Transverse colon (tissue), 4 donors: Measurements from ENCODE around the gene PRDM8. TPM values are rescaled to one million over a fixed set of nuclear protein-coding genes. Genes with fewer than 3 reads are reported as not detected.

Source experiments
- DNase-seq: peaks from one replicate; pipeline ENCODE4 v3.0.0-alpha.2; 2019
- H3K27ac ChIP-seq, 4 donors: fragments of 200-600 bp; sonication (generic); 2 replicates each; pipeline ENCODE4 v1.5.1; 2016 to 2018; ENCODE audit warnings: inconsistent platforms in 4 of 4
- H3K27me3 ChIP-seq: fragments of 200-600 bp; sonication (generic); 2 replicates; pipeline ENCODE4 v1.5.1; 2017; ENCODE audit warnings: inconsistent platforms
- H3K36me3 ChIP-seq, 4 donors: fragments of 200-600 bp; sonication (generic); 2 replicates each; pipeline ENCODE4 v1.5.1; 2017 to 2019; ENCODE audit warnings: inconsistent platforms in 4 of 4
- H3K4me1 ChIP-seq, 4 donors: fragments of 200-600 bp; sonication (generic); 2 replicates each; pipeline ENCODE4 v1.5.1; 2017 to 2020; ENCODE audit warnings: inconsistent platforms in 4 of 4
- H3K4me3 ChIP-seq, 4 donors: fragments of 200-600 bp; sonication (generic); 1 replicate in 1 of 4; 2 replicates in 3 of 4; pipeline versions ENCODE4 v1.5.1 to v1.6.1; 2017 to 2019; ENCODE audit warnings: inconsistent platforms in 4 of 4
- H3K9me3 ChIP-seq, 2 donors: fragments of 200-600 bp; sonication (generic); 2 replicates each; pipeline ENCODE4 v1.5.1; 2017 to 2019; ENCODE audit warnings: inconsistent platforms in 2 of 2
- EP300 ChIP-seq: sonication (generic); formaldehyde crosslinking; IDR thresholded peaks from one replicate; pipeline ENCODE4 v1.6.1; 2017; ENCODE audit warnings: antibody characterized with exemption, low read depth
- POLR2A ChIP-seq: fragments of 450-650 bp; IDR thresholded peaks from one replicate; pipeline ENCODE4 v1.6.1; 2016; ENCODE audit warnings: antibody characterized with exemption, mild to moderate bottlenecking, moderate library complexity
- POLR2AphosphoS5 ChIP-seq, 3 donors: sonication (generic); formaldehyde crosslinking; IDR thresholded peaks; one replicate each; pipeline ENCODE4 v1.6.1; 2016; ENCODE audit warnings: antibody characterized with exemption in 3 of 3
- WGBS, 2 donors: methylation state at CpG; one replicate each; pipeline ENCODE4 v1.1.5; 2018; ENCODE audit warnings: low coverage in 1 of 2; 5-methylcytosine and 5-hydroxymethylcytosine counted together
- in situ Hi-C, 4 donors: fragments of 200-750 bp; cut with MboI; loops; one replicate each; pipeline versions ENCODE4 v1.15.0 to v1.15.1; 2017; ENCODE audit warnings: low sequenced_read_pairs in 3 of 4, low pct_ligation_motif_present in 1 of 4, low pct_unique_long_range_greater_than_20kb in 1 of 4
- intact Hi-C: fragments of 100-400 bp; cut with DNase I; formaldehyde crosslinking; loops from one replicate; pipeline ENCODE4 v1.15.1; 2023; ENCODE audit warnings: low total_unique reads
- total RNA-seq, 4 donors: library from RNA; depleted of rRNA; stranded (reverse); fragments of >200 nt; gene quantifications; one replicate each; pipeline ENCODE4 v1.1.0, GENCODE V29; 2016
- TF ChIP-seq, protein P1 (sequence below), 5 experiments: fragments of 200-600 bp in 3 of 5; fragments of 450-650 bp in 2 of 5; sonication (generic) in 3 of 5; IDR thresholded peaks; 1 replicate in 2 of 5; 2 replicates in 3 of 5; pipeline ENCODE4 v1.5.1; 2016 to 2017; ENCODE audit warnings: antibody characterized with exemption in 5 of 5, inconsistent platforms in 3 of 5, mild to moderate bottlenecking in 2 of 5, moderate library complexity in 1 of 5

PRDM8 gene
- total RNA-seq, 4 donors from 2014 or later = 0.20 to 5.2 (median 3.2) TPM

DNA sequence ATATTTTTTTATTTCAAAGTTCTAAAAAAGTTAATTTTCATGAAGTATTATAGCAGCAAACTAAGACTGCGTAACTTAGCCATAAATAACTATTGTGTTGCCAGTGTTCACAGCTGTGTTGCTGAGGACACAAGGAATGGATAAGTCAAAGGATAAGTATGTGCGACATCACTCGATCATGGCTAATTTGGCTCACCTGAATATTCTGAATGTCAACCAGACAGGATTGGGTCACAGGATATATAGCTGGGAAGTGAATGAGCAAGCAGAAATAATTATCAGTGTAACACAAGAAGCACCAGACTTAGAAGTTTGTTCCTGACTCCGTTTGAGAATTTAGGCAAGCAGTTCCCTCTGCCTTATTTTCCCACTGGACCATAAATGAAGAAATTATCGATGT lies 33.9 kb downstream of the PRDM8 start:
- WGBS, 2 donors = 88% methylated on average over 5 of the region's 5 CpGs
- DNase-seq = no peak
- intact Hi-C loops = no loop called here
- TF ChIP-seq POLR2AphosphoS5 (IDR thresholded peaks at IDR 0.05) = no peak
- TF ChIP-seq EP300 = no peak
- no peak for TF ChIP-seq POLR2A
- TF ChIP-seq, protein P1, sequence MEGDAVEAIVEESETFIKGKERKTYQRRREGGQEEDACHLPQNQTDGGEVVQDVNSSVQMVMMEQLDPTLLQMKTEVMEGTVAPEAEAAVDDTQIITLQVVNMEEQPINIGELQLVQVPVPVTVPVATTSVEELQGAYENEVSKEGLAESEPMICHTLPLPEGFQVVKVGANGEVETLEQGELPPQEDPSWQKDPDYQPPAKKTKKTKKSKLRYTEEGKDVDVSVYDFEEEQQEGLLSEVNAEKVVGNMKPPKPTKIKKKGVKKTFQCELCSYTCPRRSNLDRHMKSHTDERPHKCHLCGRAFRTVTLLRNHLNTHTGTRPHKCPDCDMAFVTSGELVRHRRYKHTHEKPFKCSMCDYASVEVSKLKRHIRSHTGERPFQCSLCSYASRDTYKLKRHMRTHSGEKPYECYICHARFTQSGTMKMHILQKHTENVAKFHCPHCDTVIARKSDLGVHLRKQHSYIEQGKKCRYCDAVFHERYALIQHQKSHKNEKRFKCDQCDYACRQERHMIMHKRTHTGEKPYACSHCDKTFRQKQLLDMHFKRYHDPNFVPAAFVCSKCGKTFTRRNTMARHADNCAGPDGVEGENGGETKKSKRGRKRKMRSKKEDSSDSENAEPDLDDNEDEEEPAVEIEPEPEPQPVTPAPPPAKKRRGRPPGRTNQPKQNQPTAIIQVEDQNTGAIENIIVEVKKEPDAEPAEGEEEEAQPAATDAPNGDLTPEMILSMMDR (IDR thresholded peaks at IDR 0.05) = no peak
- in situ Hi-C loops = no loop called here
- Histone ChIP-seq H3K9me3 (no peaks in the 10 kb centered on the region), H3K27ac (no peak overlapping the region), H3K36me3 (no peaks in the 10 kb centered on the region), H3K4me3 (no peak overlapping the region), H3K4me1 (no peaks in the 10 kb centered on the region), H3K27me3 (peaks cover 16% of the 10 kb centered on the region)

DNA sequence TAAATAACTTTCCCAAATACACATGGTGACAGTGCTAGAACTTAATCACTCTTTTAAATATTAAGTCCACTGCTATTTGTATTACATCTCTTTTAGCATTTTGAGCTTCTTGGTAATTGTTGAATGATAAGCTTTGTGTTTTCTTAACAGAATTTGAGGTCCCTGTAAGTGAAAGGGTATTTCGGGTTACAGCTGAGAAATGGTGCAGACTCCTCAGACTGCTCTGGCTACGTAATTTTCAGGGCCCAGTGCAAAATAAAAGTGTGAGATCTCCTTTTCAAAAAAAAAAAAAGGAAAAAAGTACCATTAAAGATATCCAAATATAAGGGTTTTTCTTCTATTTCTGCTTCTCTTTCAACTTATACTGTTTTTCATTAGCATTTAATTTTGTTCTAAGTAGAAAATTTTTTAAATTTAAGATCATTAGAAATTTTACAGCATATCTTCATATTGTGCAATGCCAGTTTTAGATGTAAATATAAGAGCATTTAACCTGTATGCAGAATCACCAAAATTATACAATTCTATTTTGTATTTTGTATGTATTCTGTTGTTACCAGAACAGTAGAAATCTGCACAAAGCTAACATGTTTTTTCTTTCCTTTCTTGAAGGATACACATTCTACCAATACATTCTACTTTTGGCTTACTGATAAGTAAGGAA lies 35.5 kb downstream of the PRDM8 start:
- Histone ChIP-seq H3K36me3 (no peaks in the 10 kb centered on the region), H3K27me3 (peaks cover 20% of the 10 kb centered on the region), H3K27ac (no peak overlapping the region), H3K4me3 (no peak overlapping the region), H3K4me1 (no peaks in the 10 kb centered on the region), H3K9me3 (no peaks in the 10 kb centered on the region)
- TF ChIP-seq POLR2A (no peak), POLR2AphosphoS5 (IDR thresholded peaks at IDR 0.05) (no peak)
- 83 to 84% methylated on average over 2 of the region's 2 CpGs for WGBS, 2 donors
- in situ Hi-C loops = no loop called here
- no peak for DNase-seq
- intact Hi-C loops = no loop called here

DNA sequence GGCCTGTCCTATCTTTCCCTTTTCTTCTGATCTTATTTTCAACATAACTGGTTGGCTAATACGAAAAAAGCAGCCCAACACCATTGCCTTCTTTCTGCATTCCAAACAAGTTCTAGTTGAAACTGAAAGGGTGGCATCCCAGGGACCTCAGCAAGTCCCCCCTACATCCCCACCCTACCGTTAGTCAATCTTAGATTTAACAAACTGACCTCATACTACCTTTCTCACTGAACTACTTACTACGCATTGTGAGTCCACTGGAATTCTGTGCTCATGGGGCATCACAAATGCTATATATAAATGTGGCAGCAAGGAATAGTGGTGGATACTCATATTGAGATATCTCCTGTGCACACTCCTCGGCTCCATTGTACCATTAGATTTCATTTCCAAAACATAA lies 36.1 kb downstream of the PRDM8 start:
- no peak for TF ChIP-seq POLR2AphosphoS5 (IDR thresholded peaks at IDR 0.05)
- TF ChIP-seq, protein P1 (IDR thresholded peaks at IDR 0.05) = no peak
- no peaks in the 10 kb centered on the region for H3K4me1 ChIP-seq
- no peaks in the 10 kb centered on the region for H3K36me3 ChIP-seq
- in situ Hi-C loops = no loop called here
- no peak overlapping the region for H3K4me3 ChIP-seq
- intact Hi-C loops = no loop called here
- no peaks in the 10 kb centered on the region for H3K9me3 ChIP-seq
- WGBS, 2 donors = 86 to 90% methylated on average over 2 to 4 of the region's 4 CpGs
- H3K27ac ChIP-seq = no peak overlapping the region
- H3K27me3 ChIP-seq = peaks cover 16% of the 10 kb centered on the region
- no peak for DNase-seq

DNA sequence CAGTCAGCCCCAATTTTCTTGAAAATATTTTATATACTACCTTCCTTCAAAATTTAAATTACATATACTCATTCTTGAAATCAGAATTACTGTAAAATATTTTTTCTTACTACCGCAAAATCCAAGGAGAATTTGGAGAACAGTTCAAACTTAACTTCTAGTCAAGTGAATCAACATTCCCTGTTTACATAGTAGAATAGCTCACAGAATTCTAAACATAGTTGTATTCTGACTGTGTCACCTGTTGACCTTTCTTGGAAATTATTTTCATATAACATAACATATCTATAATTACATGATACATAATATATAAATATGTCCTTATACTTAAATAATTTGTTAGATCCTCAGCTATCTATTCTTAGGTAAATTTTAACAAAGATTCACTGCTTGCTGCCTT lies 38.1 kb downstream of the PRDM8 start:
- no peak for DNase-seq
- no peak overlapping the region for H3K27ac ChIP-seq
- TF ChIP-seq POLR2AphosphoS5 (IDR thresholded peaks at IDR 0.05) (no peak), EP300 (no peak), POLR2A (no peak)
- TF ChIP-seq, protein P1 (IDR thresholded peaks at IDR 0.05) = no peak
- no peak overlapping the region for H3K4me3 ChIP-seq
- H3K36me3 ChIP-seq = no peaks in the 10 kb centered on the region
- intact Hi-C loops (no loop called here), in situ Hi-C loops (no loop called here)
- no peaks in the 10 kb centered on the region for H3K4me1 ChIP-seq
- peaks cover 13% of the 10 kb centered on the region for H3K27me3 ChIP-seq
- WGBS, 2 donors = 89 to 100% methylated on average over 1 of the region's 1 CpG
- H3K9me3 ChIP-seq = no peaks in the 10 kb centered on the region

DNA sequence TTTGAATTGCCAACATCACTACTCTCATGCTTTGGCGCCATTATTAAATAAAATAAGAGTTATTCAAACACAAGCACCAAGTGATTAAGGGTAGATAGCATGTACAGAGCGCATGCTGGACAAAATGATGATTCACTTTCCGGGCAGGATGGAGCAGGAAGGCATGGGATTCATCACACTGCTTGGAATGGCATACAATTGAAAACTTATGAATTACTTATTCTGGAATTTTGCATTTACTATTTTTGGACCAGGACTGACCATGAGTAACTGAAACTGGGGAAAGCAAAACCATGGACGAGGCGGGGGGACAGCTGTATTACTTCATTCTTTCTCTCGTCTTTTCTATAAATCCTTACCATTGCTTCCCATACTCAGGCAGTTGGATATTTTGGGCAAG lies 40.7 kb downstream of the PRDM8 start:
- TF ChIP-seq POLR2A (no peak), POLR2AphosphoS5 (IDR thresholded peaks at IDR 0.05) (peak in 1 of 3 donors; percentile 15), EP300 (no peak)
- Histone ChIP-seq H3K36me3 (no peaks in the 10 kb centered on the region), H3K4me1 (no peaks in the 10 kb centered on the region), H3K4me3 (no peak overlapping the region), H3K27me3 (peaks cover 10% of the 10 kb centered on the region), H3K9me3 (no peaks in the 10 kb centered on the region), H3K27ac (no peak overlapping the region)
- intact Hi-C loops (no loop called here), in situ Hi-C loops (no loop called here)
- DNase-seq = no peak
- WGBS, 2 donors = 60 to 83% methylated on average over 6 of the region's 6 CpGs
